K562 (cell line): ENCODE data around the gene N4BP3. TPM values are rescaled to one million over a fixed set of nuclear protein-coding genes. Genes with fewer than 3 reads are reported as not detected.

Source experiments
- MTA3 ChIP-seq: fragments of 450-650 bp; formaldehyde crosslinking; IDR thresholded peaks from 2 replicates; pipeline ENCODE4 v1.6.1; 2017; ENCODE audit warnings: mild to moderate bottlenecking, borderline replicate concordance
- NUFIP1 ChIP-seq: fragments of 450-650 bp; IDR thresholded peaks from 2 replicates; pipeline ENCODE4 v1.6.1; 2018; ENCODE audit not compliant: partially characterized antibody
- SMAD3 ChIP-seq: fragments of 450-650 bp; formaldehyde crosslinking; conservative IDR thresholded peaks from 2 replicates; pipeline ENCODE4 v1.4.0; 2020; ENCODE audit warnings: mild to moderate bottlenecking
- STAG1 ChIP-seq: sonication (generic); formaldehyde crosslinking; IDR thresholded peaks from 2 replicates; pipeline ENCODE4 v1.5.0; 2020; ENCODE audit warnings: missing genetic modification reagents, borderline replicate concordance
- ZNF778 ChIP-seq: fragments of 450-650 bp; formaldehyde crosslinking; IDR thresholded peaks from 2 replicates; pipeline ENCODE4 v1.4.0; 2020; ENCODE audit warnings: mild to moderate bottlenecking, moderate library complexity
- polyA plus RNA-seq, 8 experiments: library from polyadenylated mRNA; depleted of rRNA in 4 of 8; stranded (reverse) in 5 of 8; unstranded in 3 of 8; fragments of >200 nt; fragmentation: Nextera tagmentation in 2 of 8; fragmentation: Illumina TruSeq in 1 of 8; extraction: Ambion mirVana in 2 of 8; extraction: Trizol in 1 of 8; gene quantifications; 2 replicates each; pipeline versions ENCODE4 v1.2.1 to v1.2.3, GENCODE V29; 2011 to 2014; ENCODE audit warnings: inconsistent platforms in 1 of 8, missing spikeins in 1 of 8
- total RNA-seq, 7 experiments: library from RNA; depleted of rRNA in 6 of 7; stranded (reverse); fragments of >200 nt in 6 of 7; fragmentation: Illumina TruSeq in 2 of 7; extraction: Trizol in 2 of 7; gene quantifications; 2 replicates each; pipeline versions ENCODE4 v1.2.1 to v1.2.3, GENCODE V29; 2011 to 2021; ENCODE audit warnings: low replicate concordance in 1 of 7
- TF ChIP-seq, protein P1 (sequence below): IDR thresholded peaks from 2 replicates; pipeline ENCODE4 v1.6.1; 2011; ENCODE audit warnings: borderline replicate concordance, low read depth, mild to moderate bottlenecking, moderate library complexity, low read length; ENCODE audit not compliant: insufficient read depth, poor library complexity, severe bottlenecking
- TF ChIP-seq, protein P2 (sequence below): fragments of 450-650 bp; IDR thresholded peaks from 2 replicates; pipeline ENCODE4 v1.6.1; 2016
- TF ChIP-seq, protein P3 (sequence below): sonication (generic); formaldehyde crosslinking; IDR thresholded peaks from 2 replicates; pipeline ENCODE4 v1.8.1; 2023; ENCODE audit warnings: mild to moderate bottlenecking, missing genetic modification reagents

The N4BP3 gene
- total and polyA plus RNA-seq, 9 of the 15 experiments (the other 6 are each of a cell fraction or from before 2014, with no cell fraction given): 0.06 to 7.0 (median 2.4) TPM

DNA sequence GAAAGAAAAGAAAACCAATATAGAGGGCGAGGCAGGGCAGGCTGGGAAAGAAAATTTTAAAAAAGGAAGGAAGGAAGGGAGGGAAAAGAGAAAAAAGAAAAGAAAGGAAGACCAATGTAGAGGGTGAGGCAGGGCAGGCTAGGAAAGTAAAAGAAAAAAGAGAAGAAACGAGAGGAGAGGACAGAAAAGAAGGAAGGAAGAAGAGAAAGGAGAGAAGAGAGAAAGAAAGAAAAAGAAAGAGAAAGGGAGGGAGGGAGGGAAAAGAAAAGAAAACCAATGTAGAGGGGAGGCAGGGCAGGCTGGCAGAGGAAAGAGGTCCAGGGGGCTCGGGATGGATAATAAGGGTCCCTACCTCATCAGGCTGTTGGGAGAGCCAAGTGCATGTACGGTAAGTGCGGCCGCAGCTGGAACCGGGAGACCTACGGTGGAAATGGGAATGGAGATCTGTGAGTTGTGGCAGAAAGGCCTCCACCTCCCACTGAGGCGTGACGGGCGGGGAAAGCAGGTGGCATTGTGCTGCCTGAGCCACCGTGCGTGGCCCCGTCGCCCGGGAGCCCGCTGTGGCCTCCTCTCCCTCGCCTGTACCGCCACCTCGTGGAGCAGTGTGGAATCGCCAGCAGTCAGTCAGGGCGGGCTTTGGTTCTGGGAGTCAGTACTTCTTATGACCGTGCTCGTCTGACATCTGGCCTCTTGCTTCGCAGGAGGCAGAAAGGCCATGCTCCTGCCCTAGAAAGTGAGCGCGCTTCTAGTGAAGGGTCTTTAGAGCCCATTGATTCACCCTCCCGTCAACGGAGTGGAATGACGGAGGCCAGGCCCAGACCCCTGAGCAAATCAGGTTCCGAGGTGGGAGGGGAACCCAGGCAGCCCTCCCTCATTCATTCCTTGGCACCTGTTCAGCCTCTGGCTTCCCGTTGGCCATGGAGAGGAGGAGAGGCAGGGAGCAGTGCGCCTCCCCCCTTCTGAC lies 50.7 kb downstream of the N4BP3 start (continued):
- no peak for TF ChIP-seq SMAD3 (CRISPR knock-in tag)
- TF ChIP-seq, protein P1, sequence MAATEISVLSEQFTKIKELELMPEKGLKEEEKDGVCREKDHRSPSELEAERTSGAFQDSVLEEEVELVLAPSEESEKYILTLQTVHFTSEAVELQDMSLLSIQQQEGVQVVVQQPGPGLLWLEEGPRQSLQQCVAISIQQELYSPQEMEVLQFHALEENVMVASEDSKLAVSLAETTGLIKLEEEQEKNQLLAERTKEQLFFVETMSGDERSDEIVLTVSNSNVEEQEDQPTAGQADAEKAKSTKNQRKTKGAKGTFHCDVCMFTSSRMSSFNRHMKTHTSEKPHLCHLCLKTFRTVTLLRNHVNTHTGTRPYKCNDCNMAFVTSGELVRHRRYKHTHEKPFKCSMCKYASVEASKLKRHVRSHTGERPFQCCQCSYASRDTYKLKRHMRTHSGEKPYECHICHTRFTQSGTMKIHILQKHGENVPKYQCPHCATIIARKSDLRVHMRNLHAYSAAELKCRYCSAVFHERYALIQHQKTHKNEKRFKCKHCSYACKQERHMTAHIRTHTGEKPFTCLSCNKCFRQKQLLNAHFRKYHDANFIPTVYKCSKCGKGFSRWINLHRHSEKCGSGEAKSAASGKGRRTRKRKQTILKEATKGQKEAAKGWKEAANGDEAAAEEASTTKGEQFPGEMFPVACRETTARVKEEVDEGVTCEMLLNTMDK: no peak
- TF ChIP-seq, protein P2, sequence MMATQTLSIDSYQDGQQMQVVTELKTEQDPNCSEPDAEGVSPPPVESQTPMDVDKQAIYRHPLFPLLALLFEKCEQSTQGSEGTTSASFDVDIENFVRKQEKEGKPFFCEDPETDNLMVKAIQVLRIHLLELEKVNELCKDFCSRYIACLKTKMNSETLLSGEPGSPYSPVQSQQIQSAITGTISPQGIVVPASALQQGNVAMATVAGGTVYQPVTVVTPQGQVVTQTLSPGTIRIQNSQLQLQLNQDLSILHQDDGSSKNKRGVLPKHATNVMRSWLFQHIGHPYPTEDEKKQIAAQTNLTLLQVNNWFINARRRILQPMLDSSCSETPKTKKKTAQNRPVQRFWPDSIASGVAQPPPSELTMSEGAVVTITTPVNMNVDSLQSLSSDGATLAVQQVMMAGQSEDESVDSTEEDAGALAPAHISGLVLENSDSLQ: peak; percentile 47
- TF ChIP-seq, protein P3, sequence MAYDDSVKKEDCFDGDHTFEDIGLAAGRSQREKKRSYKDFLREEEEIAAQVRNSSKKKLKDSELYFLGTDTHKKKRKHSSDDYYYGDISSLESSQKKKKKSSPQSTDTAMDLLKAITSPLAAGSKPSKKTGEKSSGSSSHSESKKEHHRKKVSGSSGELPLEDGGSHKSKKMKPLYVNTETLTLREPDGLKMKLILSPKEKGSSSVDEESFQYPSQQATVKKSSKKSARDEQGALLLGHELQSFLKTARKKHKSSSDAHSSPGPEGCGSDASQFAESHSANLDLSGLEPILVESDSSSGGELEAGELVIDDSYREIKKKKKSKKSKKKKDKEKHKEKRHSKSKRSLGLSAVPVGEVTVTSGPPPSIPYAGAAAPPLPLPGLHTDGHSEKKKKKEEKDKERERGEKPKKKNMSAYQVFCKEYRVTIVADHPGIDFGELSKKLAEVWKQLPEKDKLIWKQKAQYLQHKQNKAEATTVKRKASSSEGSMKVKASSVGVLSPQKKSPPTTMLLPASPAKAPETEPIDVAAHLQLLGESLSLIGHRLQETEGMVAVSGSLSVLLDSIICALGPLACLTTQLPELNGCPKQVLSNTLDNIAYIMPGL (CRISPR knock-in tag): peak; percentile 46; the same call in 1 of the 2 replicates
- no peak for TF ChIP-seq NUFIP1
- TF ChIP-seq ZNF778: no peak
- TF ChIP-seq MTA3: peak; percentile 67; the same call in 1 of the 2 replicates
- peak; percentile 97 for TF ChIP-seq STAG1 (CRISPR knock-in tag)
